NB4 (cell line): ENCODE results near the gene THADA.

ENCODE experiments used
- DNase-seq: peaks from one replicate; pipeline ENCODE4 v3.0.0; 2010; ENCODE audit warnings: low read depth
- H3K4me3 ChIP-seq: one replicate; pipeline ENCODE4 v1.5.1; 2011; ENCODE audit warnings: mild to moderate bottlenecking, low read depth, low read length, moderate library complexity
- CTCF ChIP-seq: IDR thresholded peaks from one replicate; pipeline ENCODE4 v1.5.1; 2012; ENCODE audit warnings: low read depth, low read length
- MAX ChIP-seq: IDR thresholded peaks from 2 replicates; pipeline ENCODE4 v1.6.1; 2011; ENCODE audit warnings: low read depth, low read length
- MYC ChIP-seq: IDR thresholded peaks from 2 replicates; pipeline ENCODE4 v1.6.1; 2011; ENCODE audit warnings: low read depth, low read length
- POLR2A ChIP-seq: IDR thresholded peaks from 2 replicates; pipeline ENCODE4 v1.6.1; 2011; ENCODE audit warnings: mild to moderate bottlenecking; ENCODE audit not compliant: insufficient read length; ENCODE audit errors: extremely low read depth

Gene THADA

GRCh38 chr2:43486603-43487002 lies 109.2 kb downstream of the THADA start:
- no peak overlapping the region for H3K4me3 ChIP-seq
- no peak for DNase-seq
- no peak for TF ChIP-seq MYC

DNA sequence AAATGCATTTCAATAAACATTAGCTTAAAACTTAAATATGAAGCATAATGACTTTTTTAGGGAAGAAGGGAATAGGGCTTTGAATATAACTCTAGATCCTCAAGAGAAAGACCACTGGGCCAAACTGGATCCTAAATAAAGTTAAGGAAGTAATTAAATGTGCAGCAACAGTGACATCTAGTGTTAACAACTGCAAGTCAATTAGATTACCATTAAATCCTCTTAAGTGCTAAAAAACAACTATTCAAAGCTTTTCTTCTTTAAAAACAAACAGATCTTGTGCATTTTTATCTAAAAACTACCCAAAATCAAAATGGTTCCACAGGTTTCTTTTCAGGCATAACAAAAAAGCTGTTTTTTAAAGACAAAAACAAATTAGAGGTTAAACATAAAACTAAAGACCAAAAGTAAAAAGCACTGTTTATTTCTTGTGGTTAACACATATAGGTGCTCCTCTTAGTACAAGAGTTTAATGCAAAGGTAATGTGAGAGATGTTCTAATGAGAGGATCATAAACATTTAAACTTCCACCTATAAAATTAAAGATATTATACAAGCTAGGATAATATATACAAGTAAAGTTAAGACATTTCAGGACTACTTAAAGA lies 111.4 kb downstream of the THADA start:
- peak; percentile 87 for DNase-seq
- H3K4me3 ChIP-seq: no peak overlapping the region
- peak; percentile 25 for TF ChIP-seq CTCF
- TF ChIP-seq MAX: no peak

- TF ChIP-seq MAX: no peak
- TF ChIP-seq CTCF: no peak
- no peak for TF ChIP-seq POLR2A
- TF ChIP-seq MYC: no peak
- DNase-seq: no peak
- no peak overlapping the region for H3K4me3 ChIP-seq
Measured at GRCh38 chr2:43482961-43483360, 112.9 kb downstream of the THADA start.

GRCh38 chr2:43481927-43482542 lies 113.8 kb downstream of the THADA start:
- no peak for DNase-seq

DNA sequence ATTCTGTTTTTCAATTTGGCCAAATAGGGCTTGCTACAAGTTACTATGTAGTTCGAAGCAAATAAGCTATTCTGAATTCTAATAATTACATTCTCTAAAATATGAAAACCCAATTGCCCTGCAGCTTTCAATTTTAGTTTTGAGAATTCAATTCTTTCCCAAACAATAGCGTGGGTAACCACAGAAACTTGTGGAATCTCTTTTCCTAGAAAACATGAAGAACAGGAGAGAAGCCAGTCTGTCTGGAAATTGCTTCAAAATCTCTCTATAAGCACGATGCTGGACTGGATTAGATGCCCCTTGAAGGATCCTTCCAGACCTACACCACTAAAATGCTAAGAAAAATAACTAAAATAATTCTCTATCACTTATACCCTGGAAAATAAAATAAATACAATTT lies 115.0 kb downstream of the THADA start:
- DNase-seq: no peak
- no peak overlapping the region for H3K4me3 ChIP-seq
- no peak for TF ChIP-seq MYC
- no peak for TF ChIP-seq MAX
- no peak for TF ChIP-seq CTCF
- no peak for TF ChIP-seq POLR2A

More at GRCh38 chr2:43481927-43482542, 113.8 kb downstream of the THADA start:
- H3K4me3 ChIP-seq: no peak overlapping the region
- no peak for TF ChIP-seq POLR2A
- no peak for TF ChIP-seq MAX
- no peak for TF ChIP-seq MYC
- TF ChIP-seq CTCF: no peak

- no peak for DNase-seq
- no peak for TF ChIP-seq MAX
- TF ChIP-seq MYC: no peak
- TF ChIP-seq POLR2A: no peak
- no peak for TF ChIP-seq CTCF
- H3K4me3 ChIP-seq: no peak overlapping the region
Measured at GRCh38 chr2:43478412-43479086, 117.3 kb downstream of the THADA start.
